ENCODE data around the gene FXYD1. TPM values are rescaled to one million over a fixed set of nuclear protein-coding genes. Genes with fewer than 3 reads are reported as not detected.

The FXYD1 gene
- total RNA-seq, 4 donors from 2014 or later, result 18.1 to 214 (median 105) TPM

GRCh38 chr19:35177377-35178274 is 39.0 kb downstream of the FXYD1 start:
- H3K9me3 ChIP-seq, result no peaks in the 10 kb centered on the region
- no peaks in the 10 kb centered on the region for H3K27me3 ChIP-seq
- no peaks in the 10 kb centered on the region for H3K4me1 ChIP-seq
- H3K36me3 ChIP-seq, result no peaks in the 10 kb centered on the region
- H3K27ac ChIP-seq, result no peak overlapping the region
- no peak for DNase-seq
- TF ChIP-seq CTCF (IDR thresholded peaks at IDR 0.05) (no peak), POLR2A (IDR thresholded peaks at IDR 0.05) (no peak)
- intact Hi-C loops (cut with DNase I; ENCODE audit: low total_unique reads), result no loop called here
- no peak overlapping the region for H3K4me3 ChIP-seq

GRCh38 chr19:35178701-35179100 is 40.1 kb downstream of the FXYD1 start:
- Histone ChIP-seq H3K36me3 (no peaks in the 10 kb centered on the region), H3K9me3 (no peaks in the 10 kb centered on the region), H3K4me1 (no peaks in the 10 kb centered on the region), H3K27ac (no peak overlapping the region), H3K4me3 (no peak overlapping the region), H3K27me3 (no peaks in the 10 kb centered on the region)
- DNase-seq, result peak in 1 of 2 donors; percentile 19
- TF ChIP-seq CTCF (IDR thresholded peaks at IDR 0.05) (no peak), POLR2A (IDR thresholded peaks at IDR 0.05) (no peak)
- intact Hi-C loops (cut with DNase I; ENCODE audit: low total_unique reads), result no loop called here

- intact Hi-C loops (cut with DNase I; ENCODE audit: low total_unique reads), result no loop called here
- DNase-seq, result no peak
- TF ChIP-seq CTCF (IDR thresholded peaks at IDR 0.05) (no peak), POLR2A (IDR thresholded peaks at IDR 0.05) (no peak)
Observed at GRCh38 chr19:35179830-35180229, 41.2 kb downstream of the FXYD1 start.

GRCh38 chr19:35181387-35181786 is 42.8 kb downstream of the FXYD1 start:
- Histone ChIP-seq H3K4me3 (no peak overlapping the region), H3K9me3 (no peaks in the 10 kb centered on the region), H3K27me3 (no peaks in the 10 kb centered on the region), H3K27ac (no peak overlapping the region), H3K4me1 (no peaks in the 10 kb centered on the region), H3K36me3 (no peaks in the 10 kb centered on the region)
- TF ChIP-seq CTCF (IDR thresholded peaks at IDR 0.05) (no peak), POLR2A (IDR thresholded peaks at IDR 0.05) (no peak)
- DNase-seq, result no peak
- intact Hi-C loops (cut with DNase I; ENCODE audit: low total_unique reads), result no loop called here

More at GRCh38 chr19:35179830-35180229, 41.2 kb downstream of the FXYD1 start:
- H3K27ac ChIP-seq, result no peak overlapping the region
- no peaks in the 10 kb centered on the region for H3K4me1 ChIP-seq
- H3K9me3 ChIP-seq, result no peaks in the 10 kb centered on the region
- H3K36me3 ChIP-seq, result no peaks in the 10 kb centered on the region
- H3K4me3 ChIP-seq, result no peak overlapping the region
- H3K27me3 ChIP-seq, result no peaks in the 10 kb centered on the region

- no peaks in the 10 kb centered on the region for H3K9me3 ChIP-seq
- no peak overlapping the region for H3K4me3 ChIP-seq
- no peak for TF ChIP-seq POLR2A (IDR thresholded peaks at IDR 0.05)
- H3K27me3 ChIP-seq, result no peaks in the 10 kb centered on the region
- no peak for DNase-seq
- H3K27ac ChIP-seq, result no peak overlapping the region
- no peaks in the 10 kb centered on the region for H3K36me3 ChIP-seq
- H3K4me1 ChIP-seq, result no peaks in the 10 kb centered on the region
- intact Hi-C loops (cut with DNase I; ENCODE audit: low total_unique reads), result no loop called here
Observed at GRCh38 chr19:35184267-35184666, 45.6 kb downstream of the FXYD1 start.

Data from uterus (tissue), 4 donors.